Esophagus squamous epithelium (tissue), 5 donors: ENCODE data around the gene RHEBL1. TPM values are rescaled to one million over a fixed set of nuclear protein-coding genes. Genes with fewer than 3 reads are reported as not detected.

ENCODE experiments used
- DNase-seq: peaks from one replicate; lab custom pipeline; 2025; lab: John Stamatoyannopoulos, UW
- H3K27ac ChIP-seq, 4 donors: fragments of 200-600 bp; sonication (generic); one replicate each; pipeline ENCODE4 v1.5.1; 2016 to 2019; ENCODE audit warnings: mild to moderate bottlenecking in 1 of 4
- H3K27me3 ChIP-seq, 4 donors: fragments of 200-600 bp; sonication (generic); 1 replicate in 3 of 4; 2 replicates in 1 of 4; pipeline versions ENCODE4 v1.5.1 to v1.6.0; 2017 to 2021; ENCODE audit warnings: antibody characterized with exemption in 1 of 4
- H3K36me3 ChIP-seq, 3 donors: fragments of 200-600 bp; sonication (generic); one replicate each; pipeline ENCODE4 v1.5.1; 2016 to 2019
- H3K4me1 ChIP-seq, 3 donors: fragments of 200-600 bp; sonication (generic); one replicate each; pipeline ENCODE4 v1.5.1; 2017 to 2019
- H3K4me3 ChIP-seq, 4 donors: fragments of 200-600 bp; sonication (generic); 1 replicate in 3 of 4; 2 replicates in 1 of 4; pipeline ENCODE4 v1.5.1; 2016 to 2019; ENCODE audit warnings: mild to moderate bottlenecking in 2 of 4, moderate library complexity in 1 of 4
- H3K9me3 ChIP-seq, 3 donors: fragments of 200-600 bp; sonication (generic); one replicate each; pipeline ENCODE4 v1.5.1; 2016 to 2019
- CTCF ChIP-seq, 6 experiments: fragments of 450-650 bp in 4 of 6; fragments of 200-600 bp in 2 of 6; sonication (generic) in 2 of 6; IDR thresholded peaks; one replicate each; pipeline ENCODE4 v1.5.1; 2016 to 2019; ENCODE audit warnings: antibody characterized with exemption in 6 of 6, mild to moderate bottlenecking in 4 of 6, moderate library complexity in 4 of 6
- POLR2A ChIP-seq, 4 donors: fragments of 450-650 bp; IDR thresholded peaks; one replicate each; pipeline ENCODE4 v1.6.1; 2017; ENCODE audit warnings: antibody characterized with exemption in 4 of 4, mild to moderate bottlenecking in 4 of 4, moderate library complexity in 3 of 4
- WGBS, 2 donors: methylation state at CpG; one replicate each; pipeline ENCODE4 v1.1.5; 2018; 5-methylcytosine and 5-hydroxymethylcytosine counted together
- intact Hi-C: fragments of 100-400 bp; cut with DNase I; formaldehyde crosslinking; loops from one replicate; pipeline ENCODE4 v1.15.0; 2022
- total RNA-seq, 4 donors: library from RNA; depleted of rRNA; stranded (reverse); fragments of >200 nt; gene quantifications; one replicate each; pipeline ENCODE4 v1.1.0, GENCODE V29; 2016
- donor health status: DM: yes; HTN: yes; CAD: no.

Gene RHEBL1
- total RNA-seq, 4 donors from 2014 or later, result 0.23 to 0.44 TPM; not detected in 2

GRCh38 chr12:49108958-49109404 lies 39.2 kb upstream of the RHEBL1 start:
- 23 to 51% methylated on average over 2 to 4 of the region's 4 CpGs for WGBS, 2 donors
- H3K36me3 ChIP-seq, result peaks cover 0 to 29% (median 0%) of the 10 kb centered on the region in 3 donors
- H3K4me3 ChIP-seq, result peak overlapping the region in 3 of 4 donors; percentile 75 to 100 (median 94)
- intact Hi-C loops, result no loop called here
- TF ChIP-seq POLR2A (IDR thresholded peaks at IDR 0.05) (no peak), CTCF (IDR thresholded peaks at IDR 0.05) (no peak)
- H3K27ac ChIP-seq, result peak overlapping the region; percentile 94 to 99 (median 98)
- peaks cover 22 to 68% (median 38%) of the 10 kb centered on the region in 3 donors for H3K4me1 ChIP-seq
- no peaks in the 10 kb centered on the region for H3K27me3 ChIP-seq
- no peaks in the 10 kb centered on the region for H3K9me3 ChIP-seq
- DNase-seq, result no peak

- no peaks in the 10 kb centered on the region for H3K9me3 ChIP-seq
- 22 to 66% methylated on average over 4 to 8 of the region's 9 CpGs for WGBS, 2 donors
- H3K27ac ChIP-seq, result peak overlapping the region; percentile 57 to 77 (median 66)
- TF ChIP-seq CTCF (IDR thresholded peaks at IDR 0.05) (no peak), POLR2A (IDR thresholded peaks at IDR 0.05) (no peak)
- no peaks in the 10 kb centered on the region for H3K27me3 ChIP-seq
- intact Hi-C loops, result no loop called here
- peaks cover 22 to 65% (median 38%) of the 10 kb centered on the region in 3 donors for H3K4me1 ChIP-seq
- H3K36me3 ChIP-seq, result peaks cover 18 to 63% (median 31%) of the 10 kb centered on the region in 3 donors
- DNase-seq, result no peak
- H3K4me3 ChIP-seq, result no peak overlapping the region
Observed at GRCh38 chr12:49105504-49106084, 35.8 kb upstream of the RHEBL1 start.

- H3K27me3 ChIP-seq, result no peaks in the 10 kb centered on the region
- H3K9me3 ChIP-seq, result no peaks in the 10 kb centered on the region
- H3K4me3 ChIP-seq, result no peak overlapping the region
- no peak for DNase-seq
- intact Hi-C loops, result no loop called here
- H3K27ac ChIP-seq, result peak overlapping the region in 1 of 4 donors; percentile 69
- 67 to 83% methylated on average over 1 of the region's 3 CpGs for WGBS, 2 donors
- H3K4me1 ChIP-seq, result peaks cover 22 to 64% (median 38%) of the 10 kb centered on the region in 3 donors
- peaks cover 18 to 71% (median 36%) of the 10 kb centered on the region in 3 donors for H3K36me3 ChIP-seq
- TF ChIP-seq POLR2A (IDR thresholded peaks at IDR 0.05) (no peak), CTCF (IDR thresholded peaks at IDR 0.05) (no peak)
Observed at GRCh38 chr12:49104822-49105221, 35.0 kb upstream of the RHEBL1 start.

GRCh38 chr12:49100380-49100779 lies 30.6 kb upstream of the RHEBL1 start:
- TF ChIP-seq CTCF (IDR thresholded peaks at IDR 0.05) (no peak), POLR2A (IDR thresholded peaks at IDR 0.05) (no peak)
- DNase-seq, result no peak
- H3K27ac ChIP-seq, result no peak overlapping the region
- 73 to 93% methylated on average over 2 to 6 of the region's 6 CpGs for WGBS, 2 donors
- no peaks in the 10 kb centered on the region for H3K9me3 ChIP-seq
- intact Hi-C loops, result no loop called here
- H3K4me3 ChIP-seq, result no peak overlapping the region
- no peaks in the 10 kb centered on the region for H3K27me3 ChIP-seq
- H3K4me1 ChIP-seq, result peaks cover 0 to 20% (median 6%) of the 10 kb centered on the region in 3 donors
- peaks cover 25 to 95% (median 40%) of the 10 kb centered on the region in 3 donors for H3K36me3 ChIP-seq

GRCh38 chr12:49098703-49099102 lies 28.9 kb upstream of the RHEBL1 start:
- Histone ChIP-seq H3K27ac (no peak overlapping the region), H3K27me3 (peaks cover 3 to 14% (median 5%) of the 10 kb centered on the region in 4 donors), H3K9me3 (no peaks in the 10 kb centered on the region), H3K4me1 (peaks cover 12 to 17% (median 13%) of the 10 kb centered on the region in 3 donors), H3K4me3 (no peak overlapping the region), H3K36me3 (peaks cover 25 to 79% (median 39%) of the 10 kb centered on the region in 3 donors)
- no peak for DNase-seq
- 86 to 91% methylated on average over 2 of the region's 2 CpGs for WGBS, 2 donors
- TF ChIP-seq CTCF (IDR thresholded peaks at IDR 0.05) (no peak), POLR2A (IDR thresholded peaks at IDR 0.05) (no peak)
- intact Hi-C loops, result loop anchor here (10.0 kb wide), 1 partner anchor 136 kb away; no protein-coding TSS in a partner anchor
